DMS53 (cell line): ENCODE measurements around the gene KLK11.

ENCODE experiments used
- DNase-seq: peaks from one replicate; lab custom pipeline; 2025; lab: John Stamatoyannopoulos, UW

Gene KLK11

GRCh38 chr19:51026554-51026831 lies at the start of gene KLK11:
Gene KLK11 (minus strand): TSS chr19:51026616. CDS start chr19:51025631, 985 bp downstream.
- DNase-seq = peak; percentile 92

- no peak for DNase-seq
Observed at GRCh38 chr19:51075998-51076397, 49.6 kb upstream of the KLK11 start.

- DNase-seq = peak; percentile 76
Observed at GRCh38 chr19:51071095-51071405, 44.6 kb upstream of the KLK11 start.

GRCh38 chr19:51070334-51071094 lies 44.1 kb upstream of the KLK11 start:
- DNase-seq = peak; percentile 69

- DNase-seq = peak; percentile 14
Observed at GRCh38 chr19:51066393-51067186, 40.2 kb upstream of the KLK11 start.

- no peak for DNase-seq
Observed at GRCh38 chr19:51065221-51065960, 39.0 kb upstream of the KLK11 start.

- peak; percentile 50 for DNase-seq
Observed at GRCh38 chr19:51064534-51065220, 38.3 kb upstream of the KLK11 start, which contains the start of gene KLK13. Gene KLK13 (minus strand): TSS chr19:51065092. CDS start chr19:51065067, 25 bp downstream.

- DNase-seq = peak; percentile 66
Observed at GRCh38 chr19:51063664-51064063, 37.2 kb upstream of the KLK11 start.

GRCh38 chr19:51060973-51061372 lies 34.6 kb upstream of the KLK11 start:
- DNase-seq = no peak

- DNase-seq = no peak
Observed at GRCh38 chr19:51060336-51060735, 33.9 kb upstream of the KLK11 start.

- DNase-seq = no peak
Observed at GRCh38 chr19:51059715-51060114, 33.3 kb upstream of the KLK11 start.

GRCh38 chr19:51055866-51056265 lies 29.4 kb upstream of the KLK11 start:
- no peak for DNase-seq

GRCh38 chr19:51047031-51047335 lies 20.6 kb upstream of the KLK11 start:
- no peak for DNase-seq

- no peak for DNase-seq
Observed at GRCh38 chr19:51044327-51044726, 17.9 kb upstream of the KLK11 start.

GRCh38 chr19:51043497-51043896 lies 17.1 kb upstream of the KLK11 start:
- no peak for DNase-seq

GRCh38 chr19:51040151-51040550 lies 13.7 kb upstream of the KLK11 start:
- DNase-seq = no peak

- peak; percentile 62 for DNase-seq
Observed at GRCh38 chr19:51036519-51036918, 10.1 kb upstream of the KLK11 start.

- DNase-seq = peak; percentile 98
Observed at GRCh38 chr19:51034704-51035103, 8.3 kb upstream of the KLK11 start, which contains the start of gene KLK12. Gene KLK12 (minus strand): TSS chr19:51035002. CDS start chr19:51034621, 381 bp downstream.

GRCh38 chr19:51031880-51032225 lies 5.4 kb upstream of the KLK11 start:
- DNase-seq = no peak

- no peak for DNase-seq
Observed at GRCh38 chr19:51031220-51031879, 4.9 kb upstream of the KLK11 start.

GRCh38 chr19:51030631-51031030 lies 4.2 kb upstream of the KLK11 start:
- no peak for DNase-seq

GRCh38 chr19:51029718-51030117 lies 3.3 kb upstream of the KLK11 start:
- DNase-seq = peak; percentile 65
